Activated CD8-positive, alpha-beta memory T cell treated with anti-CD3 and anti-CD28 coated beads, Interleukin-2, amount 50 U/mL, for 1 hour (primary cell): ENCODE results near the gene SPTAN1.
"Not testable (repeated sequence)": the region's sequence is repeated elsewhere in the genome, so short reads cannot be mapped to it uniquely, and the experiment has no call there.

Experiments used
- DNase-seq: peaks from one replicate; pipeline ENCODE4 v3.0.0-alpha.2; 2020; ENCODE audit errors: extremely low read depth

Gene SPTAN1

DNA sequence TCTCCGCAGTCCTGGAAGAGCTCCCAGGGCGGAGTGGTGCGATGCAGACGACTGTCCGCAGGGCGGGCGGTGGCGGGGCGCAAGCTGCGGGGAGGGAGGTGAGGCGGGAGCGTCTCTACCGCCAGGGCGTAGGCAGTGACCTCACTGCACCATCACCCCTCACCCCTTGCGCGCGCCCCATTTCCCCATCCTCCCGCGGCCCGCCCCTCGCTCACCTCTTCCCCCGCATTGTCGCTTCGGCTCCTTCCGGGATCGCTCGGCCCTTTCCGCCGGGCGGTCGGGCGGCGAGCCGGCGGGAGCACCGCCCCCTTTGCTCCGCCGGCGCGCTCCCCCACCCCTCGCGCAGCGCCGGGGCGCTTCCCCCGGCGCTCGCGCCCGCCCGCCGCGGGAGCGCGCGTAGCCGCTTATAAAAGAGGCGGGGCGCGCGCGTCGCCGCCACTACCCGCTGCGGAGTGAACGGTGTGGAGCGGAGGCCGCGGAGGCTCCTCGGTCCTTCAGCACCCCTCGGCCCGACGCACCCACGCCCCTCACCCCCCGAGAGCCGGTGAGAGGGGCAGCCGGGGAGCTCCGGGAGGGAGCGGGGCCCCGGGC lies at the start of gene SPTAN1:
TSS of gene SPTAN1 (plus strand) at position 435 of the 591 bp plus-strand sequence. CDS start 14,154 bp downstream, outside the sequence.
- DNase-seq: peak; percentile 77

DNA sequence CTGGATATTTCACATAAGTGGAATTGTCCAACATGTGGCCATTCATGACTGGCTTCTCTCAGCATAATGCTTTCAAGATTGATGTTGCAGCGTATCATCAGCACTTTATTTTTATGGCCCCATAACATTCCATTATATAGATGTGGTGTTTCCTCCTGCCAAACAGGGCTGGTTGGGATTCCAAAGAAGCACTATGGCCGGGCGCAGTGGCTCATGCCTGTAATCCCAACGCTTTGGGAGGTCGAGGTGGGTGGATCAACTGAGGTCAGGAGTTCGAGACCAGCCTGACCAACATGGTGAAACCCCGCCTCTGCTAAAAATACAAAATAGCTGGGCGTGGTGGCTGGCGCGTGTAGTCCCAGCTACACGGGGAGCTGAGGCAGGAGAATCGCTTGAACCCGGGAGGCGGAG lies 49.0 kb upstream of the SPTAN1 start:
- not testable (repeated sequence) for DNase-seq

DNA sequence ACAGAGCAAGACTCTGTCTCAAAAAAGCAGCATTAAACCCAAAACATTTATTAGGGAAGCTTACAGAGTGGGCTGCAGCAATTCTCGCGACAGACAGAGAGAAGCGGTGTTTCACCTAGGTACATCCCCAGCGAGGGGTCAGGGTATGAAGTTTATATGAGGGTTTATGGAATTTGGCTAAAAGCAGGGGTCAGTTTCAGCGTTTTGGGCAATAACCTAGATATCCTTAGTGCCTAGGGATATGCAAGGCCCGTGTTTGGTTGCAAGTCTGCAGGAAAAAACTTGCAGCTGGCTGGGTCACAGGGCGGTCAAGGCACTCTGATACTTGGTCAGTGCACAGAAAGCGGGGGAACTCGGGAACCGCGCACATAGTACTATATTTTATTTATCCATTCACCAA lies 48.5 kb upstream of the SPTAN1 start:
- no peak for DNase-seq

DNA sequence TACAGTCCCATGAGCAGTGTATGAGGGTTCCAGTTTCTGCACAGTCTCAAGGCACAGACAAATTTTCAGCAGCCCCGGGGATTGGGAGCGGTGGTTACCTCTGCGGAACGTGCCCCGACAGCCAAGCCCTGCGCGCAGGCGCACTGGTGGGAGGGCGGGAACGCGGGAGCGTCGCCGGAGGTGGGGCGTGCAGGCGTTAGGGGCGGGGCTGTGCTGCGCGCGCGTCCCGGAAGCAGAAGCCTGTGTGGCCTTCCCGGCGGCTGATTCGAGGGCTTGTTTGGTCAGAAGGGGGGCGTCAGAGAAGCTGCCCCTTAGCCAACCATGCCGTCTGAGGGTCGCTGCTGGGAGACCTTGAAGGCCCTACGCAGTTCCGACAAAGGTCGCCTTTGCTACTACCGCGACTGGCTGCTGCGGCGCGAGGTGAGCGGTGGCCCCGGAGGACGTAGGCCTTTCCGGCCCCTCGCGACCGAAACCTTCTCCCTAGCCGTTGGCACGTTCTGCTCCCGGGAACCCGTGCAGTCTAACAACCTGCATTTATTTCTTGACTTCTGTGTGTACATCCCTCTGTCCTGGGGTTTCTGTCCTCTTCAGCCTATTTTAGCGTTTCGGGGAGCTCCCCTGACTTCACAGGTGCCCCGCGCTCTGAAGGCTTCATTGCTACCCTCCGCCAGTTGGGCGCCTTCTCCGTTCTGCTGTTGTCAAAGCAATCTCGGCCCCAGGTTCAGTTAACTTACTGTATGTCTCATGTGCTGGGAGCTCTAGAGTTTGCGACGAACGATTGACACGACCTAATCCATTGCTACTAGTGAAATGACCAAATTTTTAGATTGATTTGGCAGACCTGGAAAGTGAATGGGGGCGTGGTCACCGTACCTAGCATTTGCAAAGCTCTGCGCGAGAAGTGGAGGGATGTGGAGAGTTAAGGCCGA lies 47.6 kb upstream of the SPTAN1 start, which contains the start of gene GLE1:
TSS of gene GLE1 (plus strand) at position 235 of the 929 bp plus-strand sequence. CDS start at position 322, 87 bp downstream.
- peak; percentile 80 for DNase-seq

DNA sequence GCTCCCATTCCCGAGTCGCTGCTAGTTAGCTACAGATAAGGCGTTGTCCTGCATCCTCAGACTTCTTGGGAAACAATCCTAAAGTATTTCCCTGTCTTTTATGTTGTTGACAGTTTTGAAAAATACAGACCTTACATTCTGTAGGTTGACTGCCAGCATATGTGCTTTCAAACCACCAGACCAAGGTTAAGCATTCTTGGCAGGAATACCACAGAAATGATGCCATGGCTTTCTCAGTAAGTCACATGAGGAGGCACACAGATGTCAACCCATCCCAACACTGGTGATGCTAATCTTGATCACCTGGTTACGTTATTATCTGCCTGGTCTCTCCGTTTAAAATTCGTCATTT lies 47.0 kb upstream of the SPTAN1 start:
- no peak for DNase-seq

DNA sequence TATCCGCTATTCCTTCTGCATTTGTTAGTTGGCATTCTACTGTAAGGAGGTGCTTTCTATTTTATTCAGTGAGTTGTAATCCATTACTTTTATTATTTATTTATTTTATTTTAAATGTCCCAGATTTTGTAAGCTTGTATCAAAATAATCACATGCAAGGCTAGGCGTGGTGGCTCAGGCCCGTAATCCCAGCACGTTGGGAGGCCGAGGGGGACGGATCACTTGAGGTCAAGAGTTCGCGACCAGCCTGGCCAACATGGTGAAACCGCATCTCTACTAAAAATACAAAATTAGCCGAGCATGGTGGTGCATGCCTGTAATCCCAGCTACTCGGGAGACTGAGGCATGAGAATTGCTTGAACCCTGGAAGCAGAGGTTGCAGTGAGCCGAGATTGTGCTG lies 46.5 kb upstream of the SPTAN1 start:
- not testable (repeated sequence) for DNase-seq

DNA sequence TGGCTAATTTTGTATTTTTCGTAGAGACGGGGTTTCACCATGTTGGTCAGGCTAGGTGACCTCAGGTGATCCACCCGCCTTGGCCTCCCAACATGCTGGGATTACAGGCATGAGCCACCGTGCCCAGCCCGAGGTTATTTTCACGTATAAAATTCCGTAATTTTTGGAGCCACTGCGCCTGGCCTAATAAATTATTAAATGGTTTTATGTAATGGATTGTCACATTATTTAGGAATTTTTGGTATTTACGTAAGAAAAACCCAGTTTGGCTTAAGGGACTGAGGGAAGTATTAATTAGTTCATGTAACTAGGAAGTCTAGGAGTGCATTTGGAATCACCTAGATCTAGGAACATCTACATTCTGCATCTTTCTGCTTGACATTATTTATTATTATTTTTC lies 39.6 kb upstream of the SPTAN1 start:
- no peak for DNase-seq

DNA sequence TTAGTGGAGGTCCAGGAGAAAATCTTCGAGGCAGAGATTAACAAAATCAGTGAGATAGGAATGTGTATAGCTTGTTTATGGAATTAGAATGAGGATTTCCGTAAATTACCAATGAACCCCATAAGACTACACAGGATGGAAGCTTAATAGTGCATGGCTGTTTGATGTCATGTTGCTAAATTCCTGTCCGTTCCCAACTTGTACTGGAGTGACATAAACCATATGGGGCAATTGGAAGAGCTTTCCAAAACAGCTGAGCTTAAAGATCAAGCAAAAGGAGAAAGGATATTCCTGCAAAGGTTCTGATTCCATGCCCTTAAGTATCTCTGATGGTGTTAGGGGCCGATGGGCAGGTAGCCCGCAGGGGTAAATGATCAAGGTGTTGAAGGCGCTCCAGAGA lies 30.4 kb upstream of the SPTAN1 start:
- no peak for DNase-seq

DNA sequence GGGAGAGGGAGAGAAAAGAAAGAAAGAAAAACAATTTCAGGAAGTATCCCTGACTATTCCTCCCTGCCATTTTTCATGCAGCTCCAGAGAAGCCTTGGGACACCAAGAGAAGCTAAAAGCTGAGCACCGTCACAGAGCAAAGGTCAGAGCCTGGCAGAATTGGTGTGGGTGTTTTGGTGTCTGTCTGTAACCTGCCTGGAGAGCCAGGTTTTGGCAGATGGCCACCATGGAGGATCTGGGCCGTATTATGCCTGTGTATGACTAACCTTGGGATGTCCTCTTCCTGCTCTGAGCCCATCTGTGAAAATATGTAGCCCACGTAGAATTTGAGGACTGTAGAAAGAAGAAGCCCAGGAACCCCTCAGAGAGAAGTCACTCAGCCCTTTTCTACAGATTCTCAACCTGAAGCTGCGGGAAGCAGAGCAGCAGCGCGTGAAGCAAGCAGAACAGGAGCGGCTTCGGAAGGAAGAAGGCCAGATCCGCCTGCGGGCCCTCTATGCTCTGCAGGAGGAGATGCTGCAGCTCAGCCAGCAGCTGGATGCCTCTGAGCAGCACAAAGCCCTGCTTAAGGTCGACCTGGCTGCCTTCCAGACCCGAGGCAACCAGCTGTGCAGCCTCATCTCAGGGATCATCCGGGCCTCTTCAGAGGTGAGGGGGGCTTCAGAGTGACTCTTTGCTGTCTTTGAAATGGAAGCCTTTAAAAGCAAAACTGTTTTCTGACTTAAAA lies 29.0 kb upstream of the SPTAN1 start:
- no peak for DNase-seq

DNA sequence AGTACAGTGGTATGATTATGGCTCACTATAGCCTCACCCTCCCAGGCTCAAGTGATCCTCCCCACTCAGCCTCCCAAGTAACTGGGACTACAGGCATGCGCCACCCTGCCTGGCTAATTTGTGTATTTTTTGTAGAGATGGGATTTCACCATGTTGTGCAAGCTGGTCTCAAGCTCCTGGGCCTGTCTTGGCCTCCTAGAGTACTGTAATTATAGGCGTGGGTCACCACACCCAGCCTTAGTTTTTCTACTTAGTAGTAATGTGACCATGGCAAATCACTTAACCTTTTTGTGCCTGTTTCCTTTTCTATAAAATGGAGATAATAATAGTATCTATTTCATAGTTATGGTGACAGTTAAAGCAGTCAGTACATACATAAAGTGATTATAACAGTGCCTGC lies 25.7 kb upstream of the SPTAN1 start:
- DNase-seq: no peak

DNA sequence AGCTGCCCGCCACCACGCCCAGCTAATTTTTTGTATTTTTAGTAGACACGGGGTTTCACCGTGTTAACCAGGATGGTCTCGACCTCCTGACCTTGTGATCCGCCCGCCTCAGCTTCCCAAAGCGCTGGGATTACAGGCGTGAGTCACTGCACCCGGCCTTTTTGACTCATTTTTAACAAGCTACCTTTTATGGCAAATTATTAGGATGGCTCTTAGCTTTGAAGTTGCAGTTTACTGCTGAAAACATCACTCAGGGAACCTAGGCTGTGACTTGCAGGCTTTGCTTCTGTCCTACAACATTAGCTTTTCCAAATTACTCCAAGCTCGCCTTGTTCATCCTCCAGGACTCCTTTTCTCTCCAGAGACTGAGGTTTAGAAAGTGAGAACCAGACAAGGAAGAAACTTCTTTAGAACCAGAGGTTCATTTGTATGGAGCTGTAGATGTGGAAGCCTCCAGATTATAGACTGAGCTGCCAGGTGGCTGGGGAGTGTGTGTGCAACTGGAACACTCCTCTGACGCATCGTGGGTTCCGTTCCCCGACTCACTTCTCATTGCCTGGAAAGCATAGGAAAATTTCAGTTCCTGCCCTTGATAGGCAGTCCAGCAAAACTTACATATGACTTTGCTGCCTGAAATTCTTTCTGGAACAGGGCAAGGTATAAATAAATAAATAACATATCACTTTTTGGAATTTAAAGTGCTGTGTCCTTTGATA lies 23.8 kb upstream of the SPTAN1 start:
- DNase-seq: no peak

DNA sequence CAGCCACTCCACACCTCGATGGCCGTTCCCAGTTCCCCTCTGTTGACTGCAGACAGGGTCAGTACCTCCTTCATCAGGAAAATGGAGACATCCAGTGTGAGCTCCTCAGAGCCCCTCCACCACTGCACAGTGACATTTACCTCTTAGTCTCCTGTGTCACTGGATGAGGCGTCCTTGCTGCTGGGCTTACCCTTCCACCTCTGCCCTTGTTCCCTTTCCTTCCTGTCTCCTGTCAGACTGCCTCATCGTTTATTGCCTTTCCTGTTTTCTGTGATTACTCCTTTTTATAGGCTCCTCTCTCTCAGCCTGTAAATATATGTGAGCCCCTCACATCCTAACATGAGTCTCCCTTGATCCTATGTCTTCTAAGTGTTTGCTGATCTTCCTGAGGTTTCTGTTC lies 23.2 kb upstream of the SPTAN1 start:
- DNase-seq: no peak

DNA sequence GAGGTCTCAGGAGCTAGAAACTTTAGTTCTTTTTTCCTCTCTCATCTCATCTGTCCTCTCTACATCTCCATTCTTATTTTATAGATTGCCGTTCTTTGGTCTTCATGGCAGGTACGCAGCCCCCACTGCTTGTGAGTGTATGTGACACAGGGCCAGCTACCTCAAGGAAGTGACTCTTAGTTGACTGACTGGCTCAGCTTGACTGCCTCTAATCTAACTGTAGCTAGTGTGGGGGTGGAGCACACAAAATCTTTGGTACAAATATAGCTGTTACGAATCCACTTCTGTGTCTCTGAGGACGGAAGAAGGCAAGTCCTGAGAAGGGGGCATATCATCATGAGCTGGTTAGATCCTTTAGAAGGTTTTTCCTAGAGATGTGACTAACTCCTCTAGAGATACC lies 19.8 kb upstream of the SPTAN1 start:
- no peak for DNase-seq

DNA sequence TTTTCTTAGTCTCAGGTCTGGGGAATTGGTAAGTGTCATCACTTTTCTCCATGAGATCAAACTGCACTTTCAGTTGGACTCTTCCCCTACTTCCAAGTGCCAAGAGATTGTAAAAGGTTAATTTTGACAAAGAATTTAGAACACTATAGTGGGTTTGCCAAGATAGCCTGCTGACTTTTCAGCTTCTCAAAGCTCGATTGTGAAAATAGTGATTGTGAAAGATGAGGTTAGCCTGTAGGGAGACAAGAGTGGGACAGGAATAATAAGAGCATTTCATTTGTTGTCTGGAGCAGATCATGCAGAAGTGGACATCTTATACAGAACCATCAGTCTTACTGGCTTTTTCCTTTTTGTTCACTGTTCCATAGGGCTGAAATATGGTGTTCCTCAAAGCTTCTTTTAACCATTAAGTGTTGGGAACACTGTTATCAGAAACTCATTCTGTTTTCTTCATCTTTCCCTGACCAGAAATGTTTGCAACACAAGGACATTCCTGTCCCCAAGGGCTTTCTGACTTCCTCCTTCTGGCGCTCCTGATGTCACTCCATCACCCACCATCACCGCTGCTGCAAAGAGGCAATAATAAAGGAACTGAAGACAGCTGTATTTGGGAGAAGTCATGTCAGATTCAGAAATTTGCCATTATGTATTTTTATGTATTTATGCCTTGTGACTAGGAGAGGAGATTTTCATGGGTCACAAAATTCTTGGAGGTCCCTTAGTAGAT lies 11.6 kb upstream of the SPTAN1 start:
- no peak for DNase-seq

DNA sequence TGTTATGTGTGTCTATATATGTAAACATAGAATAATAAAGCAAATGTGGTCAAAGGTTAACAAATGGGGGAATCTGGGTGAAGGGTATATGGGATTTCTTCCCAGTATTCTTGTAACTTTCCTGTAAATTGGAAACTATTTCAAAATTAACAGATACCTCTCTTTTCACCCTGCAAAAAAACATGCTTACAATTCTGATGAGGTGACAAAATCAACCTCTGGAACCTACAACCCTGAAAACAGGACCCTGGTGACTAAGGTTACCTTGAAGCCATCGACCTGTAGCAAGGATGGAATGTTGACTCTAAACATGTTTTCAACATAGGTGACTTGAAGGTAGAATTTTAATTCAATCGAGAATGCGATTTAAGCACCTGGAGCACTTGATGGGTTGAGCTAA lies 5.9 kb upstream of the SPTAN1 start:
- DNase-seq: no peak

DNA sequence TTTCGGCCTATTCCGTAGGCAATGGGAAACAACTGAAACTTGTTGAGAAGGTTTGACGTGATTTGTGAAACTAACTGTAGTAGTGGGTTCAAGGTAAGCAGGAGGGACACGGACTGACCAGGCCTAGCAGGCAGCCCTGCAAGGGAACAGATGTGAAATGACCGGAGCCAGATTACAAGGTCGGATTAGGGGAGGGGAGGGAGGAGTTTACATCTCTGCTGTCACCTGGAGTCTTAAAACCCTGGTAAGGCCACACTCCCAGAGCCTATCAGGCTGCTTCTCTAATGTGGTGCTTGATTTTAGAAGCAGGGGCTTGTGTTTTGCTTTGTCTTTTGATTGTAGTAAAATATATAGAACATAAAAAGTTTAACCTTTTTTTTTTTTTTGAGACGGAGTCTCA lies 3.5 kb upstream of the SPTAN1 start:
- no peak for DNase-seq

DNA sequence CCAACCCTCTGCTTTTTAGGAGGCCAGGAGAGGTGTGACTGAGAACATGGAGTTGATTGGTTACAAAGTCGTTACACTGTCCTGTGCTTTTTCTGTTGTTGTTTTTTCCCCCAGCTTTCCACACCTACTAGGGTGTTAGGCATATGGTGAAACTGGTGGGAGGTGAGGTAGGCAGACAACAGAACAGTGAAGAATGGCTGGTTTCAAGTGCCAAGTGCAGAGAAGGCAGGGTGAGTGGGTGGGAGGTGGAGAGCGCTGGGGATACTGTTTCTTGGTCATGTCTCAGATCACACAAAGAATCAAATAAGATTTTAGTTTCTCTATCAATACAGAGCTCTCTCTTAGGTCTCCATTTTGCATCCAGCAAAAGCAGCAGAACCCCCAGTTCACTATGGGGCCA lies 2.2 kb upstream of the SPTAN1 start:
- DNase-seq: no peak

DNA sequence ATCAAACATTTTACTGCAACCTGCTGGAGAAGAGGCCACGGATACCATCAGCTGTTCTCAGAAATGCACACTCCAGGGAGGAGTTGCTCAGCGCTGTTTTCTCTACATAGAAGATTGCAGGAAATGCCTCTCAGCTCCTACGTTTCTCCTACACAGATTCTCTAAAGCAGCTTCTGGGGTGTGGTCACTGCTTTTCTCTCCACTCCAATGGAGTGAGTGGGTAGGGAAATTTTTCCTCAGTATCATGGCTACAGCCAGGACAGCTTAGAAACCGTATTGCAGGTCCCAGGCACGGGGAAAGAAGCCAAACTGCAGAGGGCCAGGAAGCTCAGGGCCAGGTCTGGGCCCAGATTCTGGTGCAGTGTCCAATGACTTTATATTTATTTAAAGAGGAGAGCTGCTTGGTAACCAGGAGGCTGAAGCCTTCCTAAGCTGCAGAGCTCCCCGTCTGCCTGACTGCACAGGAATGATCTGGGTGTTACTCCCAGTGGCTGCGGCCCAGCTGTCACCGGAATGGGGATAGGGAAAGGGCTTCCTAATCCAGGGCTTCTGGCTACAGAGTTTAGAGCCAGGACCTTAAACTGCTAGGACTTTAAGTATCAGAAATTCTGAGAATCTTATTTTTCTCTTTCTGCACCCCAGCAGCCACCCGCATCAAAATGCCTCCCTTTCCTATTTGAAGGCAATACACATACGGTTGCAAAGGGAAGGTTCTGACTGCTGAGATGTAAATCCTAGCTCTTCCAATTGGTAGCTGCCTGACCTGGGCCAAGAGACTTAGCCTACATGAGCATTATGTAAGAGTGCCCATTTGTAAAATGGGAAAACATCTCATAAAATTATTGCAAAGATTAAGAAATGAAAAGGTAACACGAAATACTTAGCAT lies 1.4 kb upstream of the SPTAN1 start:
- no peak for DNase-seq

DNA sequence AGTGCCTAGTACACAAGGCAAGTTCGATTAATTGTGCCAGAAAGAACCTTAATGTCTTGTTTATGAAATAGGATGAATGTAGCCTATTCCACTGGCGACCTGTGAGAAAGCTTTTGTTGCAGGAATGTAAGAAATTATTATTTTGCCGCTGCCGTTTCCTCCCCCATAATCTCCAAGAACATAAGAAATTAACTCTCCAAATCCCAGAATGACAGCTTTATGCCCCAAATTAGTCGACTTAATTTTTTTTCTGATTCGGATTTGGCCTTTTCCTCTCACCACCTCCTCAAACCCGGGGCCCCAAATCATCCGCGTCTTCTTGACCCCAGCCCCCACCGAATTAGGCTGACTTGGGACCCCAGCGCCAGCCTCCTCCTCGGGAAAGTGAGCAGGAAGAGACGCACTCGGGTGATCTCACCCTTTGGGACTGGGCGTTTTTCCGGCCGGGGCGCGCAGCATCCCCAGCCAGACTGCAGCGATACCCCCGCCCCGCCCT lies 682 bp upstream of the SPTAN1 start:
- DNase-seq: no peak
